Activated CD4-positive, alpha-beta T cell treated with anti-CD3 and anti-CD28 coated beads for 24 hours (primary cell): ENCODE results near the gene CEP41.

Experiments used
- DNase-seq, 2 donors: peaks; one replicate each; pipeline ENCODE4 v3.0.0-alpha.2; 2020; ENCODE audit warnings: low read depth in 2 of 2

The CEP41 gene

DNA sequence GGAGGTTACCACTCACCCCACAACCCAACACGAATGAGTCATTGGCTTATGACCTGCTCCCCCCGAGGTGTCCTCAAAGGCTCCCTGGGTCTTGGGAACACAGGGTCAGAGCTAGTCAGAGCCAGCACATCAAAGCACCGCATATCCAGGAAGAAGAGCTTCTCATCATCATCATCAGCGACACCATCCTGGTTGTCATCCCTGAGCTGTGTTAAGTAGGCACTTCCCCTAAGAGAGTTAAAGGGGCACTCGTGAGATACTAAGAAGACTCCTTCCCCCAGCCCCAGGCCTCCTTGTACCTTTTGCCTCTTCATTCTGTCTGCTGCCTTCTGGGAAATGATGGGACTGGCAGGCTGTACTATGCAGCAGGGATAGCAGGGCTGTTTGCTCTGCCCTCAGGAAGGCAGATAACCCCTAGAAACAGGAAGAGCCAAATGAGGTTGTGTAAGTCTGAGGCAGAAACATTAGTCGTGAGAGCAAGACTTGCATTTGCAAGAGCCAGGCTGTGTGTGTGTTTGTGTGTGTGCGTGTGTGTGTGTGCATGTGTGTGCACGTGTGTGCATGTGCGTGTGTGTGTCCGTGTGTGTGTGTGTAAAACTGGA, 71.6 kb downstream of the CEP41 start:
- DNase-seq, result no peak

GRCh38 chr7:130367836-130368746, 72.7 kb downstream of the CEP41 start:
- DNase-seq, result no peak

GRCh38 chr7:130367088-130367755, 73.6 kb downstream of the CEP41 start:
- DNase-seq, result no peak

DNA sequence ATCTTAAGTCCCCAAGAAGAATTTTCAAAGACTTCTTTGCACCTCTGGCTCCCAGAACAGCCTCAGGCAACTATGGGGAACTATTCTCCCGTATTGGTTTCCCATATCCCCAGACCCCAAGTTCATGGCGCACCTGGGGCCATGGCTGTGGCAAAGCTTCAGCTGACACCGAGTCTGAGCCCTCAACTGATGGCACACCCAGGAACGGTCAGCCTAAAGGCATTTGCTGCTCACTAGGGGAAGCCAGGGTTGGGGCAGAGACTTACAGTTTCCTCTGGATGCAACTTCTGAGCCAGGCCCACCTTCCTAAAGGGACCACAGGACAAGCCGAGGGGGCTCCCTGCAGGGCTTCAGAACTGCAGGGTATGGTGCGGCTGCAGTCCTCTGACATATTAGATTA, 74.3 kb downstream of the CEP41 start:
- no peak for DNase-seq

- DNase-seq, result no peak
These were observed 75.0 kb downstream of the CEP41 start for GRCh38 chr7:130365511-130366441.

GRCh38 chr7:130365088-130365487, 75.7 kb downstream of the CEP41 start:
- no peak for DNase-seq

GRCh38 chr7:130364451-130364850, 76.4 kb downstream of the CEP41 start:
- DNase-seq, result no peak

GRCh38 chr7:130363026-130363847, 77.6 kb downstream of the CEP41 start:
- peak; percentile 7 to 31 for DNase-seq

- no peak for DNase-seq
These were observed 78.5 kb downstream of the CEP41 start for GRCh38 chr7:130362251-130362816.

- no peak for DNase-seq
These were observed 79.1 kb downstream of the CEP41 start for GRCh38 chr7:130361681-130362080.

GRCh38 chr7:130360518-130360917, 80.3 kb downstream of the CEP41 start:
- no peak for DNase-seq

- DNase-seq, result no peak
These were observed 81.4 kb downstream of the CEP41 start for GRCh38 chr7:130359276-130359857.

- no peak for DNase-seq
These were observed 82.3 kb downstream of the CEP41 start for GRCh38 chr7:130358471-130358870.

GRCh38 chr7:130356876-130357611, 83.8 kb downstream of the CEP41 start:
- DNase-seq, result no peak

DNA sequence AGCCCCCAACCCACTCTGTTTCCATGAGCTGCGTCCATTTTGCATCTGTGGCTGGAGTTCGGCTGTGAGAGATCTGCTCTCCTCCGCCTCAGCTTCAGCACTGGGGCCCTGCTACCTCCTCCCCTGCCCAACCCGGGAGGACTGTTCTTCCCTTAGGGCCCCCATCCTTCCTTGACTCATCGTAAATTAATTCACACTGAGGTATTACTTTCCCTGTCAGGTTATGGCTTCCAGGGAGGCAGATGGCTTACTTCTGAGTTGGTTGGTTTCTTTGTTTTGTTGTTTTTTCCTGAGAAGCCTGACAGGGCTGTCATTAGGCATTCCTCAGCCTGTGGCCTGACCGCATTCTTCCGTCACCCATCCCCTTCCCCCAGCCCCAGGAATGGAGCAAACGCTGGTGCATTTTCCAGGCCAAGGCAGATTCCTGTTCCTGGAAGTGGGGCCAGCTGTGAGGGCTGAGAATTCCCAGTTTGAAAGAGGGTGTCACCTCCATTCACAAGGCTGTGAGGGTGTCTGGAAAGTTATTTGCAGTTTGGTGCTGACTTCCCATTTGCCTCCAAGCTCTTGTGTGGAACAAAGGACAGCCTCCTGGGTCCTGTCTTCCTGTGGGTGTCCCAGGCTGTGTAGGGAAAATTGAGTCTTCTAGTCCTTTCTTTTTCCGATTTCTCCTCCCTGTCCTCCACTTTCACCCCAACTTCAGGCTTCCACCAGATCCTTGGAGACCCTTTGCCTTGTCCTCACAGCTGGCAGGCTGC, 84.5 kb downstream of the CEP41 start:
- DNase-seq, result no peak

GRCh38 chr7:130353196-130353595, 87.6 kb downstream of the CEP41 start:
- no peak for DNase-seq

- DNase-seq, result no peak
These were observed 88.4 kb downstream of the CEP41 start for GRCh38 chr7:130352194-130353074.

DNA sequence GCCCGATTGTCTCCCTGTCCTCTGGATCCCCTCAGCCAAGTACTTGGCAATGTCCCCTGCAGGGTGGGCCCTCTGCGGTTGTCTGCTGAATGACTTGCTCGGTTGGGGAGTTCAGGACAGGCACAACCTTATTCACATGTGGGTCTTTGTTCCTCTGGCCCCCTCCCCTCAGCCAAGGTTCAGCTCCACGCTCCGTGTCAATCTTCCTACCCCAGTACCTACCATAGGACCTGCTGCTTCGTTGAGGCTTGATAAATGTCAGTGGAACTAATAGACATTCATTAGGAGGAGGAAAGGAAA, 89.1 kb downstream of the CEP41 start:
- no peak for DNase-seq
